OCI-LY3 (cell line): ENCODE data around the gene XYLB.

Source experiments
- H2AFZ ChIP-seq: fragments of 200-600, 300-600 bp; shearing (Covaris generic); 2 replicates; pipeline ENCODE4 v1.6.0; 2014; ENCODE audit warnings: antibody characterized with exemption, low read depth, low read length
- H3K27ac ChIP-seq: fragments of 200-600, 300-600 bp; sonication (generic); 2 replicates; pipeline ENCODE4 v1.5.1; 2014; ENCODE audit warnings: mild to moderate bottlenecking, low read length, moderate library complexity, mixed read lengths
- H3K27me3 ChIP-seq: fragments of 200-600, 300-600 bp; sonication (generic); 2 replicates; pipeline ENCODE4 v1.6.1; 2014; ENCODE audit warnings: low read depth, low read length, mixed read lengths
- H3K36me3 ChIP-seq: fragments of 200-600, 300-600 bp; sonication (generic); replicated peaks from 2 replicates; pipeline ENCODE3; 2014; ENCODE audit warnings: low read depth, low read length, mixed read lengths
- H3K4me1 ChIP-seq: fragments of 300-600, 200-600 bp; sonication (generic); 2 replicates; pipeline ENCODE4 v1.6.1; 2014; ENCODE audit warnings: low read length, mixed read lengths
- H3K4me2 ChIP-seq: fragments of 200-600, 300-600 bp; sonication (generic); 2 replicates; pipeline ENCODE4 v1.6.1; 2014; ENCODE audit warnings: low read length, mixed read lengths
- H3K4me3 ChIP-seq: fragments of 300-600, 200-600 bp; sonication (generic); 2 replicates; pipeline ENCODE4 v1.5.1; 2014; ENCODE audit warnings: antibody characterized with exemption, mild to moderate bottlenecking, low read length, moderate library complexity
- H3K79me2 ChIP-seq: fragments of 300-600, 200-600 bp; shearing (Covaris generic); 2 replicates; pipeline ENCODE4 v1.6.1; 2014; ENCODE audit warnings: mild to moderate bottlenecking, low read length, mixed read lengths
- H3K9ac ChIP-seq: fragments of 300-600, 200-600 bp; shearing (Covaris generic); 2 replicates; pipeline ENCODE4 v1.6.0; 2014; ENCODE audit warnings: mild to moderate bottlenecking, low read length, moderate library complexity
- H3K9me3 ChIP-seq: fragments of 200-600, 300-600 bp; shearing (Covaris generic); 2 replicates; pipeline ENCODE4 v1.6.1; 2014; ENCODE audit warnings: low read length, mixed read lengths; ENCODE audit not compliant: insufficient read depth
- H4K20me1 ChIP-seq: fragments of 200-600, 300-600 bp; sonication (generic); 2 replicates; pipeline ENCODE4 v1.6.1; 2016; ENCODE audit warnings: low read length, mixed read lengths; ENCODE audit not compliant: insufficient read depth
- CTCF ChIP-seq: fragments of 200-600, 300-600 bp; sonication (generic); IDR thresholded peaks from 2 replicates; pipeline ENCODE4 v1.5.1; 2014; ENCODE audit warnings: antibody characterized with exemption, low read length, low read depth
- EZH2phosphoT487 ChIP-seq: fragments of 200-600 bp; shearing (Covaris generic); IDR thresholded peaks from 2 replicates; pipeline ENCODE4 v1.6.1; 2018; ENCODE audit warnings: antibody characterized with exemption, mixed run types, low read depth

Gene XYLB

DNA sequence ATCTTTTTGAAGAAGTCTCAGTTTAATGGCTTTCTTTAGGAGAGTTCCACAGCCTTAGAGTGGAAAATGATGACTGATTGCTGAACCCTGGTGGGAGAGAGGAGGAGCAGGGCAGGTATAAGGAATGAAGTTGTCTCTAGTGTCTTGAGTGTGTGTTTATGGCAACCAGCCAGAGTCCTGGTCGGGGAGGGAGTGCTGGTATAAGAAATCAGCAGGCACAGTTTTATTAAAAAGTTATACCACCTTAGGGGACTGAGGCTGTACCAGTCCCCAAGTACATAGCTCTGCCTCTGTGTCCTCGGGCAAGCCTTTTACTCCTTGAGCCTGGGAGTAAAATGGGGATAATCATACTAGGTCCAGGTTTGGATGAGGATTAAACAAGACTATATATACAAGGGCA is 34.6 kb upstream of the XYLB start:
- no peaks in the 10 kb centered on the region for H4K20me1 ChIP-seq
- TF ChIP-seq EZH2phosphoT487 (no peak), CTCF (no peak)
- no peaks in the 10 kb centered on the region for H3K36me3 ChIP-seq

DNA sequence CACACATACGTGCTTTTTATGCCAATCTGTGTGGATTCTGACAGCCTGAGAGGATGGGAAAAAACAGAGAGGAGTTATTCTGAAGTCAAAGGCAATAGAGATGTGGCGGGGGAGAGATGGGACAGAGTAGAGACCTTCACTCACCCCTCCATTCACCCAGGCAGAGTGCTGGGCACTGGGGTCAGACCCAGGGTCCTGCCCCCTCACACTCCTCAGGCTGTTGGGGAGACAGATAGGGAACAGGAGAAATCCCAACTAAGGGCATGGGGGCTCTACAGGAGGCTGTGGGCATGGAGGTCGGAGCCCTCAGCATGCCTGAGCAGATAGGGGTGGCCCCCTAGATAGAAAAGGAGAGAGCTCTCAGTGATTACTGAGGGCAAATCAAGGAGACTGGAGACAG is 34.2 kb upstream of the XYLB start:
- H4K20me1 ChIP-seq = no peaks in the 10 kb centered on the region
- no peak overlapping the region for H3K4me3 ChIP-seq
- no peak overlapping the region for H3K4me2 ChIP-seq

More for the DNA sequence above, 34.6 kb upstream of the XYLB start:
- H3K4me2 ChIP-seq = no peak overlapping the region
- H3K4me1 ChIP-seq = no peaks in the 10 kb centered on the region
- 0 out of 2 replicates have a peak, but pooled peaks cover 4% of the 10 kb centered on the region for H3K27me3 ChIP-seq
- no peak overlapping the region for H3K27ac ChIP-seq
- H2AFZ ChIP-seq = no peak overlapping the region
- no peaks in the 10 kb centered on the region for H3K9me3 ChIP-seq
- no peaks in the 10 kb centered on the region for H3K79me2 ChIP-seq
- no peak overlapping the region for H3K4me3 ChIP-seq
- no peak overlapping the region for H3K9ac ChIP-seq

GRCh38 chr3:38313263-38313662 is 33.3 kb upstream of the XYLB start:
- H3K4me2 ChIP-seq = no peak overlapping the region
- H3K27ac ChIP-seq = no peak overlapping the region
- TF ChIP-seq EZH2phosphoT487 (no peak), CTCF (no peak)
- no peaks in the 10 kb centered on the region for H3K79me2 ChIP-seq
- no peaks in the 10 kb centered on the region for H4K20me1 ChIP-seq
- no peaks in the 10 kb centered on the region for H3K36me3 ChIP-seq
- H3K9ac ChIP-seq = no peak overlapping the region
- H3K9me3 ChIP-seq = no peaks in the 10 kb centered on the region
- no peak overlapping the region for H2AFZ ChIP-seq
- H3K4me3 ChIP-seq = no peak overlapping the region
- H3K27me3 ChIP-seq = 0 out of 2 replicates have a peak, but pooled peaks cover 4% of the 10 kb centered on the region
- no peaks in the 10 kb centered on the region for H3K4me1 ChIP-seq

More for the DNA sequence above, 34.2 kb upstream of the XYLB start:
- Histone ChIP-seq H3K9ac (no peak overlapping the region), H3K27ac (no peak overlapping the region), H3K4me1 (no peaks in the 10 kb centered on the region), H3K27me3 (0 out of 2 replicates have a peak, but pooled peaks cover 4% of the 10 kb centered on the region), H3K79me2 (no peaks in the 10 kb centered on the region), H3K36me3 (no peaks in the 10 kb centered on the region), H2AFZ (no peak overlapping the region), H3K9me3 (no peaks in the 10 kb centered on the region)
- no peak for TF ChIP-seq EZH2phosphoT487
- no peak for TF ChIP-seq CTCF

DNA sequence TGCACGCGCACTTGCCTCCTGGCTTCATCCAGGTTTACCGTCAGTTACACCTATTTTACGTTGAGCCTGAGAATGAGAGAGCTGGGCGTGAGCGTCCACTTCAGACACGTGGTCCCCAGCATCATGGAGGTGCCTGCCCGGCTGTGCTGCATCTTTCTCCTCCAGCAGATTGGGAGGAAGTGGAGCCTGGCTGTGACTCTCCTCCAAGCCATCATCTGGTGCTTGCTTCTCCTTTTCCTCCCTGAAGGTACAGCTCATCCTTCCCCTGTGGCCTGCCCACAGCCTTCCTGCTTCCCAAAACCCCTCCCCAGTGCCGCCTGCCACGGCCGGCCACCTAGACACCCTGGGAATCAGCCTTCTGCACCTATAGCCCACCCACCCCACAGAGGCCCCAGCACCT is 32.9 kb upstream of the XYLB start:
- Histone ChIP-seq H3K9ac (no peak overlapping the region), H3K4me1 (no peaks in the 10 kb centered on the region), H3K4me3 (no peak overlapping the region), H3K79me2 (no peaks in the 10 kb centered on the region), H4K20me1 (no peaks in the 10 kb centered on the region), H3K27ac (no peak overlapping the region), H2AFZ (no peak overlapping the region), H3K4me2 (no peak overlapping the region), H3K27me3 (0 out of 2 replicates have a peak, but pooled peaks cover 4% of the 10 kb centered on the region), H3K36me3 (no peaks in the 10 kb centered on the region), H3K9me3 (no peaks in the 10 kb centered on the region)
- no peak for TF ChIP-seq CTCF
- TF ChIP-seq EZH2phosphoT487 = no peak
